Non-pigmented ciliary epithelial cell (primary cell): Measurements from ENCODE around the gene DDR2.
"Not testable (repeated sequence)": the region's sequence is repeated elsewhere in the genome, so short reads cannot be mapped to it uniquely, and the experiment has no call there.

Experiments used
- DNase-seq: peaks from one replicate; pipeline ENCODE4 v3.0.0-alpha.2; 2010; ENCODE audit warnings: low read depth

DDR2 gene

GRCh38 chr1:162725301-162725837, 93.1 kb downstream of the DDR2 start:
- no peak for DNase-seq

GRCh38 chr1:162726555-162726954, 94.3 kb downstream of the DDR2 start:
- no peak for DNase-seq

- DNase-seq, result not testable (repeated sequence)
Observed at GRCh38 chr1:162727493-162727892, 95.2 kb downstream of the DDR2 start.

GRCh38 chr1:162728573-162728972, 96.3 kb downstream of the DDR2 start:
- no peak for DNase-seq

GRCh38 chr1:162729195-162729774, 97.0 kb downstream of the DDR2 start:
- DNase-seq, result not testable (repeated sequence)

GRCh38 chr1:162732094-162732493, 99.8 kb downstream of the DDR2 start:
- no peak for DNase-seq

- no peak for DNase-seq
Observed at GRCh38 chr1:162732566-162733335, 100.5 kb downstream of the DDR2 start.

GRCh38 chr1:162733336-162733590, 101.0 kb downstream of the DDR2 start:
- no peak for DNase-seq

- DNase-seq, result no peak
Observed at GRCh38 chr1:162734047-162734446, 101.8 kb downstream of the DDR2 start.

GRCh38 chr1:162736184-162736583, 103.9 kb downstream of the DDR2 start:
- no peak for DNase-seq

- no peak for DNase-seq
Observed at GRCh38 chr1:162736633-162737067, 104.4 kb downstream of the DDR2 start.

GRCh38 chr1:162740755-162741154, 108.5 kb downstream of the DDR2 start:
- no peak for DNase-seq

- no peak for DNase-seq
Observed at GRCh38 chr1:162741574-162741973, 109.3 kb downstream of the DDR2 start.

- DNase-seq, result not testable (repeated sequence)
Observed at GRCh38 chr1:162746264-162746942, 114.1 kb downstream of the DDR2 start.

GRCh38 chr1:162753001-162753658, 120.9 kb downstream of the DDR2 start:
- DNase-seq, result no peak

GRCh38 chr1:162753998-162754585, 121.8 kb downstream of the DDR2 start:
- DNase-seq, result no peak

GRCh38 chr1:162755306-162755705, 123.0 kb downstream of the DDR2 start:
- no peak for DNase-seq

- no peak for DNase-seq
Observed at GRCh38 chr1:162756523-162756922, 124.3 kb downstream of the DDR2 start.

GRCh38 chr1:162757476-162757875, 125.2 kb downstream of the DDR2 start:
- no peak for DNase-seq

- DNase-seq, result no peak
Observed at GRCh38 chr1:162765788-162766187, 133.5 kb downstream of the DDR2 start.

GRCh38 chr1:162772571-162773154, 140.4 kb downstream of the DDR2 start:
- no peak for DNase-seq

- DNase-seq, result no peak
Observed at GRCh38 chr1:162774007-162774406, 141.7 kb downstream of the DDR2 start.
